ENCODE measurements around the gene KRTAP10-6.
"Not testable (repeated sequence)": the region's sequence is repeated elsewhere in the genome, so short reads cannot be mapped to it uniquely, and the experiment has no call there.

KRTAP10-6 gene

DNA sequence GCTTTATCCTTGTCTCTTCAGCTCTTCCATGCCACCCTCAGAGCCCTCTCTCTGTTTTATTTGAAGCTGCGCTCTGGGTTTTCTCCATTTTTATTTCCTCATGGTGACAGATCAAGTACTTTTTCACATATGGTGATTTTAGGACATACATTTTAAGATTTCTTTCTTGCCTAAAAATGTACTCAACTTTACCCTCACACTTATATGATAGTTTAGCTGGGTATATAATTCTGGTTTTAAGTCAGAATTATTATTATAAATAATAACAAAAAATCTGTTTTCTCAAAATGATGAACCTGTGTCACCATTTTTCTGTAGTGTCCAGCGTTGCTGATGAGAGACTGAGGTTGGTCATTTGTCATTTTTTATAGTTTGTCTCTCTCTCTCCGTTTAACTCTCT, 11.1 kb downstream of the KRTAP10-6 start:
- no peak for DNase-seq (ENCODE audit: low read depth)
- no peak overlapping the region for H3K4me3 ChIP-seq (ENCODE audit: low read depth, low read length)
- TF ChIP-seq, protein P1, sequence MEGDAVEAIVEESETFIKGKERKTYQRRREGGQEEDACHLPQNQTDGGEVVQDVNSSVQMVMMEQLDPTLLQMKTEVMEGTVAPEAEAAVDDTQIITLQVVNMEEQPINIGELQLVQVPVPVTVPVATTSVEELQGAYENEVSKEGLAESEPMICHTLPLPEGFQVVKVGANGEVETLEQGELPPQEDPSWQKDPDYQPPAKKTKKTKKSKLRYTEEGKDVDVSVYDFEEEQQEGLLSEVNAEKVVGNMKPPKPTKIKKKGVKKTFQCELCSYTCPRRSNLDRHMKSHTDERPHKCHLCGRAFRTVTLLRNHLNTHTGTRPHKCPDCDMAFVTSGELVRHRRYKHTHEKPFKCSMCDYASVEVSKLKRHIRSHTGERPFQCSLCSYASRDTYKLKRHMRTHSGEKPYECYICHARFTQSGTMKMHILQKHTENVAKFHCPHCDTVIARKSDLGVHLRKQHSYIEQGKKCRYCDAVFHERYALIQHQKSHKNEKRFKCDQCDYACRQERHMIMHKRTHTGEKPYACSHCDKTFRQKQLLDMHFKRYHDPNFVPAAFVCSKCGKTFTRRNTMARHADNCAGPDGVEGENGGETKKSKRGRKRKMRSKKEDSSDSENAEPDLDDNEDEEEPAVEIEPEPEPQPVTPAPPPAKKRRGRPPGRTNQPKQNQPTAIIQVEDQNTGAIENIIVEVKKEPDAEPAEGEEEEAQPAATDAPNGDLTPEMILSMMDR (IDR thresholded peaks at IDR 0.05; ENCODE audit: low read depth, low read length, missing control alignments), result no peak

DNA sequence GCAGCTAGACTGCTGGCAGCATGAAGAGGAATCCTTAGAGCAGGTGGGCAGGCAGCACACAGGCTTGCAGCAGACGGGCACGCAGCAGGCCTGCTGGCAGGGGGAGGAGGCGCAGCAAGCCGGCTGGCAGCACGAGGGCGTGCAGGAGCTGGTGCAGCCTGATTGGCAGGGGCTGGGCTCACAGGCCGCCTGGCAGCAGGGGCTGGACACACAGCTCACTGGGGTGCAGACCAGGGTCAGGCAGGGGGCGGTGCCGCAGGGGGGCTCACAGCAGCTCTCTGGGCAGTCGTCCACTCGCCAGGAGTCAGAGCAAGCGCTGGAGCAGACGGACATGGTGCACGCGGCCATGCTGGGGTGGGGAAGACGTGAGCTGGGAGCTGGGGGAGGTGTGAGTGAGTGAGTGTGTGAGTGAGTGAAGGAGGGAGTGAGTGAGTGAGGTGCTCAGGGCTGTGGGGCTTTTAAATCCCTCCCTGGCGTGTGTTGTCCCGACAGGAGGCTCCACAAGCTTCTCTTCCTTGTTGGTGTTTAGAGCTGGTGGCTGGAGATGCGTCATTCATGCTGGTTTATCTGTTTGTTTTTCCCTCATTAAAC, 12.0 kb downstream of the KRTAP10-6 start, which contains the start of gene KRTAP10-5:
KRTAP10-5 (minus strand) TSS at position 374 of the 591 bp plus-strand sequence; CDS start at position 348, 26 bp downstream.
- H3K4me3 ChIP-seq (ENCODE audit: low read depth, low read length); DNase-seq (ENCODE audit: low read depth): not testable (repeated sequence)

DNA sequence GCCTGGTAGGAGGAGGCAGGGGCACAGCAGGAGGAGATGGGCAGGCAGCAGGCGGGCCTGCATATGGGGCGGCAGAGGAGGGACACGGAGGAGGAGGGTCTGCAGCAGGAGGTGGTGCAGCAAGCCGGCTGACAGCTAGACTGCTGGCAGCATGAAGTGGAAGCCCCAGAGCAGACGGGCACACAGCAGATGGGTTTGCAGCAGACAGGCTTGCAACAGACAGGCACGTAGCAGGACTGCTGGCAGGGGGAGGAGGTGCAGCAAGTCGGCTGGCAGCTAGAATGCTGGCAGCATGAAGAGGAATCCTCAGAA, 12.5 kb downstream of the KRTAP10-6 start:
- no peak overlapping the region for H3K4me3 ChIP-seq (ENCODE audit: low read depth, low read length)
- no peak for DNase-seq (ENCODE audit: low read depth)
- TF ChIP-seq, protein P1 (IDR thresholded peaks at IDR 0.05; ENCODE audit: low read depth, low read length, missing control alignments), result no peak

DNA sequence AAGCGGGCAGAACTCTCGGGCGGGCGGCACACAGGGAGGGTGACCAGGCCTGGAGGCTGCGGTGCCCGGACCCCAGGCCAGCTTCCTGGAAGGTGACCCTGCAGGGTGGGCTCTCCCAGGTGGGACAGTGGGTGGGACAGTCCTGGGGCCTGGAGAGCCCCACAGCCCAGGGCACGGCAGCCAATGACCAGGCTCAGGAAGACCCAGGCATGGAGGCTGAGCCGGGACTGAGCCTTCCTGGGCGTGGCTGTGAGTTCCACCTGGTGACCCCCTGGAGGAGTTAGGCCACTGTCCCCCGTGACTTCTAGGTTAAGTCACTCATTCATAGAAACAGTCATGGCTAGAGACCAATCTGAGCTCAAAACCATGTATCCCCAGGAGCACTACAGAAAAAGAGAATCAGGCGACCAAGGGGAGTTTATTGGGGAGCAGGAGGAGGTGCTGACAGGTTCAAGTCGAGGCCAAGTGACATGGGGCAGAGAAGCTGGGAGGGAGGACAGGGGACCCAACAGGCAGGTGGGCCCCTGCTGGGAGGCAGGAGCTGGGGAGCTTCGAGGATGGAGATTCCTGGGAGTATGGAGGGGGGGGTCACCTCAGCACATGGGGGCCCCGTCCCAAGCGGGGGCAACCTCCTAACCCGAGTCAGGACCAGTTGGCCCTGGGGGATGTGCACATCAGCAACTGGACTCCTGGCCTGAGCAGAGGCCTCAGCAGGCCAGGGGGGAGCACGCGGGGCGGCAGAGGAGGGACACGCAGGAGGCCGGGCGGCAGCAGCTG, 13.1 kb downstream of the KRTAP10-6 start:
- TF ChIP-seq, protein P1 (IDR thresholded peaks at IDR 0.05; ENCODE audit: low read depth, low read length, missing control alignments), result no peak
- no peak overlapping the region for H3K4me3 ChIP-seq (ENCODE audit: low read depth, low read length)
- no peak for DNase-seq (ENCODE audit: low read depth)

DNA sequence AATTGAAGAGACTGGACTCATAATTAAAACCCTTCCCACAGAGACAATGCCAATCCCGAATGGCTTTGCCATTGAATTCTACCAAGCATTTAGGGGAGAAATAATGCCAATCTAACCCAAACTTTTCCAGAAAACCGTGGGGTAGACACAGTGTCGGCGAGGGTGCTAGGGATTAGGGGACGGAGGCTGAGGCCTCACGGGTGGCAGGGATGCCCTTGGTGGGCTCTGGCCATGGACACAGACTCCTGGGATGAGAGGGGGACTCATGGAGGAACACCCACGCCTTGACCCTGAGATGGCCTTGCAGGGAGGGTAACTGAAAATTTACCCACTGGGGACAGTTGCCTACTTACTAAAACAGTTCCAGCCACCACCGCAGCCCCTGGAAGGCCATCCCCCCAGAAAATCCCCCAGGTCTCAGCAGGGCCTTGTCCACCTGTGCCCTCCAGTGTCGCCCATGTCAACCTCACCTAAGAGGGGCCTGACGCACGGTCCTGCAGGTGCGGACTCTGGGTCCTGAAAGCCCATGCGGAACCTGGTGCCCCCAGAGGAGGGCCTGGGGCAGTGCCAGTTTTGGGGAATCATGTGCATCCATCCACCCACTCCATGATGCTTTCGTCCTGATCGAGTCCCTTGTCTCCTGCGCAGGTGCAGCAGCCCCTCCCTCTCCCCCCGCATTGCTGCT, 13.8 kb downstream of the KRTAP10-6 start:
- DNase-seq (ENCODE audit: low read depth), result no peak
- H3K4me3 ChIP-seq (ENCODE audit: low read depth, low read length), result no peak overlapping the region
- TF ChIP-seq, protein P1 (IDR thresholded peaks at IDR 0.05; ENCODE audit: low read depth, low read length, missing control alignments), result no peak

DNA sequence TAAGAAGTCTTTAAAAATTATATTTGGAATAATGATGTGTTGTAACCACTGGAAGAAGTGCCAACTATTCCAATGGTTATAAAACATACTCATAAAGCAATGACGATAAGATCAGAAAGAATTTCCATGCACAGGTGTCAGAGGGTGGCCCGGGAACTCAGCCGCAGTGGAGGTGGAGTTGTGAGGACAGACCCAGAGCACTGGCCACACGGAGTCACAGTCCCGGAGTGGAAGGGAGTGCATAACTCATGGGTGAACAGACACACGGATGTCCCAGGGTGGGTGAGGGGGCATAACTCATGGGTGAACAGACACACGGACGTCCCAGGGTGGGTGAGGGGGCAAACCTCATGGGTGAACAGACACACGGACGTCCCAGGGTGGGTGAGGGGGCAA, 16.3 kb downstream of the KRTAP10-6 start:
- no peak overlapping the region for H3K4me3 ChIP-seq (ENCODE audit: low read depth, low read length)
- no peak for DNase-seq (ENCODE audit: low read depth)
- TF ChIP-seq, protein P1 (IDR thresholded peaks at IDR 0.05; ENCODE audit: low read depth, low read length, missing control alignments), result no peak

DNA sequence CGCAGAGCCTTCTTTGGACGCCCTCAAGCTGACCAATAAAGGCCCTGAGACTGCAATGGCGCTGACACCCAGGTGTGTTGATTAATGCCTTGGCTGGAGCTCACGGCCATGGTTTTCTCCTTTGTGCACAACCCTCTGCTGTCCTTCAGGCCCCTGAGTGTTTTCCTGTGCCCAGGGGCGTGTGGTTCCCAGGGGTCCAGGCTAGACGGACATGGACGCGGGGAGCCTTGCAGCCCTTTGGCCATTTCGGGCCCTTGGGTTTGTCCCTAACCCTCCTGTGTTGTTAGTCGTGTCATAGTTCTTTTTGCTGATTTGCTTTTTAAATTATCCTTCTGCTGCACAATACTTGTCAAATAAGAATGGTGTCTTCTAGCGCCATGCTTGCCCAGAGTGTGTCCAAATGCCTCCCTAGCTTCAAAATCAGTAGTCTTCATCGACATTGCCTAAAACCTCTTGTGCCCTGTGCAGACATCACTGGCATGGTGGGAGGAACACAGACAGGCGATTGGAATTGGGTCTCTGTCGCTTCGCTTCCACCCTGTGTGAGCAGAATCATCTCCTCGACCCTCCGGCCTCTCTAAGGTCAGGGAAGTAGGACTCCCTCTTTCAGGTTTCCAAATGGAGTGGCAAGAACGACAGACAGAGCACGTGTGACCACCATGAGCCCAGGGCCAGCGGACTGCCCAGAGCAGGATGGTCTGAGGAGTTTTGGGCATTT, 16.8 kb downstream of the KRTAP10-6 start:
- H3K4me3 ChIP-seq (ENCODE audit: low read depth, low read length), result no peak overlapping the region
- DNase-seq (ENCODE audit: low read depth), result no peak
- TF ChIP-seq, protein P1 (IDR thresholded peaks at IDR 0.05; ENCODE audit: low read depth, low read length, missing control alignments), result no peak

Data from GM12864 (cell line).